AG09309 (cell line): Measurements from ENCODE around the gene KRTAP9-1.
A peak's percentile ranks its signal among the peaks of the same experiment; 100 is the strongest.

ENCODE experiments used
- DNase-seq: peaks from one replicate; pipeline ENCODE4 v3.0.0-alpha.2; 2010; ENCODE audit warnings: low read depth
- H3K4me3 ChIP-seq: 2 replicates; pipeline ENCODE4 v1.5.1; 2011; ENCODE audit warnings: mild to moderate bottlenecking, low read depth, low read length, moderate library complexity; ENCODE audit not compliant: control insufficient read depth
- TF ChIP-seq, protein P1 (sequence below): IDR thresholded peaks from 2 replicates; pipeline ENCODE4 v1.5.1; 2011; ENCODE audit warnings: mild to moderate bottlenecking, low read depth, low read length, inconsistent platforms; ENCODE audit not compliant: insufficient read depth, control insufficient read depth; ENCODE audit errors: missing control alignments

Gene KRTAP9-1

GRCh38 chr17:41178843-41179616 lies 10.7 kb upstream of the KRTAP9-1 start:
- TF ChIP-seq, protein P1, sequence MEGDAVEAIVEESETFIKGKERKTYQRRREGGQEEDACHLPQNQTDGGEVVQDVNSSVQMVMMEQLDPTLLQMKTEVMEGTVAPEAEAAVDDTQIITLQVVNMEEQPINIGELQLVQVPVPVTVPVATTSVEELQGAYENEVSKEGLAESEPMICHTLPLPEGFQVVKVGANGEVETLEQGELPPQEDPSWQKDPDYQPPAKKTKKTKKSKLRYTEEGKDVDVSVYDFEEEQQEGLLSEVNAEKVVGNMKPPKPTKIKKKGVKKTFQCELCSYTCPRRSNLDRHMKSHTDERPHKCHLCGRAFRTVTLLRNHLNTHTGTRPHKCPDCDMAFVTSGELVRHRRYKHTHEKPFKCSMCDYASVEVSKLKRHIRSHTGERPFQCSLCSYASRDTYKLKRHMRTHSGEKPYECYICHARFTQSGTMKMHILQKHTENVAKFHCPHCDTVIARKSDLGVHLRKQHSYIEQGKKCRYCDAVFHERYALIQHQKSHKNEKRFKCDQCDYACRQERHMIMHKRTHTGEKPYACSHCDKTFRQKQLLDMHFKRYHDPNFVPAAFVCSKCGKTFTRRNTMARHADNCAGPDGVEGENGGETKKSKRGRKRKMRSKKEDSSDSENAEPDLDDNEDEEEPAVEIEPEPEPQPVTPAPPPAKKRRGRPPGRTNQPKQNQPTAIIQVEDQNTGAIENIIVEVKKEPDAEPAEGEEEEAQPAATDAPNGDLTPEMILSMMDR, result no peak
- DNase-seq, result peak; percentile 10
- no peak overlapping the region for H3K4me3 ChIP-seq

DNA sequence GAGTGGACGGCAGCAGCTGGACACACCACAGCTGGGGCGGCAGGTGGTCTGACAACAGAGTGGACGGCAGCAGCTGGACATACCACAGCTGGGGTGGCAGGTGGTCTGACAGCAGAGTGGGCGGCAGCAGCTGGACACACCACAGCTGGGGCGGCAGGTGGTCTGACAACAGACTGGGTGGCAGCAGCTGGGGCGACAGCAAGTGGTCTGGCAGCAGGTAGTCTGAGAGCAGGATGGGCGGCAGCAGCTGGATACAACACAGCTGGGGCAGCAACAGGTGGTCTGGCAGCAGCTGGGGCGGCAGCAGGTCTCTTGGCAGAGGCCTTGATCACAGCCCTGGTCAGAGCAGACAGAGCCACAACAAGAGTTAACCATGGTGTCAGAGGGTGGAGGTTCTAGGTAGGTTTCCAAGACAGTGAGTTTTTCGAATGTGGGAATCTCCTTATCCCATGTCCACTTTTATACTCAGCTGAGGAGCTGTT lies 5.2 kb upstream of the KRTAP9-1 start, which contains the start of gene KRTAP4-1:
TSS of gene KRTAP4-1 (minus strand) at position 432 of the 482 bp plus-strand sequence. CDS start at position 375, 57 bp downstream.
- no peak for DNase-seq
- no peak within 1 kb of the TSS for H3K4me3 ChIP-seq
- TF ChIP-seq, protein P1, result no peak

- no peak for DNase-seq
- TF ChIP-seq, protein P1, result no peak
- H3K4me3 ChIP-seq, result no peak overlapping the region
Observed at GRCh38 chr17:41185001-41185400, 4.7 kb upstream of the KRTAP9-1 start.

GRCh38 chr17:41186872-41187271 lies 2.8 kb upstream of the KRTAP9-1 start:
- TF ChIP-seq, protein P1, result no peak
- no peak for DNase-seq
- no peak overlapping the region for H3K4me3 ChIP-seq

DNA sequence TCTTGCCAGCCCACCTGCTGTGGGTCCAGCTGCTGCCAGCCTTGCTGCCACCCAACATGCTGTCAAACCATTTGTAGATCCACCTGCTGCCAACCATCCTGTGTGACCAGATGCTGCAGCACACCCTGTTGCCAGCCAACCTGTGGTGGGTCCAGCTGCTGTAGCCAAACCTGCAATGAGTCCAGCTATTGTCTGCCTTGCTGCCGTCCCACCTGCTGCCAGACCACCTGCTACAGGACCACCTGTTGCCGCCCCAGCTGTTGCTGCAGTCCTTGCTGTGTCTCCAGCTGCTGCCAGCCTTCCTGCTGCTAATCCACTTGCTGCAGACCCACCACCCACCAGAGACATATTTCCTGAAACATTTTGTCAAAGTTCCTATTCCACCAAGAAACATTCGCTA lies 641 bp downstream of the KRTAP9-1 start:
- no peak for DNase-seq
- no peak overlapping the region for H3K4me3 ChIP-seq
- TF ChIP-seq, protein P1, result no peak

GRCh38 chr17:41196068-41196467 lies 6.4 kb downstream of the KRTAP9-1 start:
- TF ChIP-seq, protein P1, result no peak

More at GRCh38 chr17:41196068-41196467, 6.4 kb downstream of the KRTAP9-1 start:
- DNase-seq, result no peak
- H3K4me3 ChIP-seq, result no peak overlapping the region
